ENCODE measurements around the gene PRR5.
A peak's percentile ranks its signal among the peaks of the same experiment; 100 is the strongest.

The PRR5 gene

DNA sequence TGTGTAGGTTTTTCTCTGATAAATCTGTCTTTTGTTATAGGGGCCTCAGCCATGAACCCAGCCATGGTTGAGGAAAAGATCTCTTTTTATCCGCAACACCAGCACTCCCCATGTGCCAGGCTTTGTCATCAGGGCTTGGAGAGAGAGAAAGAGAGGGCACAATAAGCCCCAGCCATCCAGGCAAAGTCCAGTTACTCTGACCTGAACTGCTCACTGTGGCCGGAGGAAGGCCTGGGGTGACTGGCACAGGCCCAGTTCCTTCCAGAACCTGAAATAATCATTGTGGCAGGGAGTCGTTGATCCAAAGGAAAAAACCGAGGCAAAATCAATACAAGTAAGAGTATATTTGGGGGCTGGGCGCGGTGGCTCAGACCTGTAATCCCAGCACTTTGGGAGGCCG is 46.5 kb downstream of the PRR5 start:
- H3K4me3 ChIP-seq (ENCODE audit: low read depth, low read length), result no peak overlapping the region
- DNase-seq (ENCODE audit: low read depth), result no peak
- TF ChIP-seq, protein P1, sequence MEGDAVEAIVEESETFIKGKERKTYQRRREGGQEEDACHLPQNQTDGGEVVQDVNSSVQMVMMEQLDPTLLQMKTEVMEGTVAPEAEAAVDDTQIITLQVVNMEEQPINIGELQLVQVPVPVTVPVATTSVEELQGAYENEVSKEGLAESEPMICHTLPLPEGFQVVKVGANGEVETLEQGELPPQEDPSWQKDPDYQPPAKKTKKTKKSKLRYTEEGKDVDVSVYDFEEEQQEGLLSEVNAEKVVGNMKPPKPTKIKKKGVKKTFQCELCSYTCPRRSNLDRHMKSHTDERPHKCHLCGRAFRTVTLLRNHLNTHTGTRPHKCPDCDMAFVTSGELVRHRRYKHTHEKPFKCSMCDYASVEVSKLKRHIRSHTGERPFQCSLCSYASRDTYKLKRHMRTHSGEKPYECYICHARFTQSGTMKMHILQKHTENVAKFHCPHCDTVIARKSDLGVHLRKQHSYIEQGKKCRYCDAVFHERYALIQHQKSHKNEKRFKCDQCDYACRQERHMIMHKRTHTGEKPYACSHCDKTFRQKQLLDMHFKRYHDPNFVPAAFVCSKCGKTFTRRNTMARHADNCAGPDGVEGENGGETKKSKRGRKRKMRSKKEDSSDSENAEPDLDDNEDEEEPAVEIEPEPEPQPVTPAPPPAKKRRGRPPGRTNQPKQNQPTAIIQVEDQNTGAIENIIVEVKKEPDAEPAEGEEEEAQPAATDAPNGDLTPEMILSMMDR (IDR thresholded peaks at IDR 0.05; ENCODE audit: control insufficient read depth, extremely low read depth, insufficient read depth), result no peak

DNA sequence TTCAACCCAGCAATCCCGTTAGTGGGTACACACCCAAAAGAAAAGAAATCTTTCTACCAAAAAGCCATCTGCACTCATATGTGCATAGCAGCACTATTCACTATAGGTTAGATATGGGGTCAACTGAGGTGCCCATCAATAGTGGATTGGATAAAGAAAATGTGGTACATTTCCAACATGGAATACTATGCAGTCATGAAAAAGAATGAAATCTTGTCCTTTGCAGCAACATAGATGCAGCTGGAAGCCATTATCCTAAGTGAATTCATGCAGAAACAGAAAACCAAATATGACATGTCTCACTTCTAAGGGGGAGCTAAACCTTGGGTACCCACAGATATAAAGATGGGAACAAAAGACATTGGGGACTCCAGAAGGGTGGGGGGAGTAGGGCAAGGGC is 48.5 kb downstream of the PRR5 start:
- TF ChIP-seq, protein P1 (IDR thresholded peaks at IDR 0.05; ENCODE audit: control insufficient read depth, extremely low read depth, insufficient read depth), result no peak
- no peak overlapping the region for H3K4me3 ChIP-seq (ENCODE audit: low read depth, low read length)
- DNase-seq (ENCODE audit: low read depth), result no peak

DNA sequence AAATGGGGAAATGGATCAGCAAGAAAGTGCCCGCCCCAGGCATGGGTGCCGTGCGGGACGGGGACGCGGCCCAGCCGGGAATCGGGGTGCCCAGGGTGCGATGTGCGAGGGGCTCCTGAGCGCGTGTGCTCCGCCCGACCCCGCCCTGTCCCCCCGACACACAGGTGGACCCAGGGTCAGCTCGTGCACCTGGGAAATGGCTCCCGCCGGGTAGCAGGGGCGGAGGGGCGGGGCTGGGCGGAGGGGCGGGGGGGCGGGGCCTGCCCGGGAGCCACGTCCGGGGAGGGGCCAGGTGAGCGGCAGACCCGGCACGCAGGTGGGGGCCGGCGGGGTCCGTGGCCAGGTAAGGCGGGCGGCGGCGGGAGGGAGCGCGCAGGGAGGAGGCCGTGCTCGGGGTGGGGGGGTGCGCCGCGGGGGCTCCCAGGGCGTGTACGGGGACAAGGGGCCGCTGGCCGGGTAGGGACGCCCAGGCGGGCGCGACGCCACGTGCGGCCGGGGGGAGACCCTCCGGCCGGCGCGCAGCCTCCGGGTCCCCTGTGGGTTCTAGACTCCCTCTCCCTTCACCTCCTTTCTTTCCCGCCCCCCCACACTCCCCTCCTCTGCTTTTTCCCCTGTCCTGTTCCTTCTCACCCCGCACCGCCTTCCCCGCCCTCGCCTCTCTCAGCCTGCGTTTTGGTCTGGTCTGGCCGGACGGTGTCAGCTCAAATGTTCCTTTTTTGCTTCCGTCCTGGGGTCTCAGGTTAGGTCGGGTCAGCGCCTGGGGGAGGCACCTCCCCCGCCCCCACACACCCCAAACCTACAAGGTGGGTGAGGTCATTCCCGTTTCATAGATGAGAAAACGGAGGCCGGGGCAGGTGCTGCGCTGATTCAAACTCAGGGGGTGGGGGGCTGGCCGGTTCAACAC is 50.5 kb downstream of the PRR5 start, which contains the start of gene ARHGAP8:
Gene ARHGAP8, plus strand, starts transcription at position 291 of the 904 bp plus-strand sequence. CDS start 33,953 bp downstream, outside the sequence.
- no peak for DNase-seq (ENCODE audit: low read depth)
- peak within 1 kb of the TSS; percentile 86 for H3K4me3 ChIP-seq (ENCODE audit: low read depth, low read length)

DNA sequence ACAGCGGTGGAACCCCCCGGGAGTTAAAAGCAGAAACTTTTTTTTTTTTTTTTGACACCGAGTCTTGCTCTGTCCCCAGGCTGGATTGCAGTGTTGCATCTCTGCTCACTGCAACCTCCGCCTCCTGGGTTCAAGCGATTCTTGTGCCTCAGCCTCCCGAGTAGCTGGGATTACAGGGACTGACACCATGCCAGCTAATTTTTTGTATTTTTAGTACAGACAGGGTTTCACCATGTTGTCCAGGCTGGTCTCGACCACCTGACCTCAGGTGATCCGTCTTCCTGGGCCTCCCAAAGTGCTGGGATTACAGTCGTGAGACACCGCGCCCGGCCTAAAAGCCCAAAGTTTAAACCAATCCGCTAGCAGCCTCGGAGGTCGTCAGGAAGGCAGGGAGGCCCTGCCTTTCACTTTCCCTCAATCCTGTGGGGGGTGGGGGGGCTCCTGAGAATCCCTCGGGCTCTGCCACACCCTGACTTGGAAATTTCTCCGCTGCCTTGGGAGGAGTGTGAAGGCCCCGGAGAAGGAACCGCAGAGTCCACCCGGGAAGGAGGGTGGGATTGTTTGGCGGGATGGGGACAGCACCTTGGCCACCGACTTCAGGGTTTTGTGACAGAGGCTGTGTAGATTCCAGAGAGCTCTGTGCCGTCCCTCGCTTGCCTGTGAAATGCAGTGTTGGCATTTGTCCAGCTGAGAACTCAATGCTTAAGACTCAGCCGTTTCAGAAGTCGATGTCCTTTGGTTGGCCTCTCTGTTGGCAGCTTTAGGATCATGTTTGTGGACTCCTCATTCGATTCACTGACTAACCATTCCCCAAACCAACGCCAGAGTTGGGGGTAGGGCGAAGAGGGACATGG is 51.4 kb downstream of the PRR5 start:
- TF ChIP-seq, protein P1 (IDR thresholded peaks at IDR 0.05; ENCODE audit: control insufficient read depth, extremely low read depth, insufficient read depth), result no peak
- peak overlapping the region; percentile 86 for H3K4me3 ChIP-seq (ENCODE audit: low read depth, low read length)
- DNase-seq (ENCODE audit: low read depth), result peak; percentile 46

More for the DNA sequence above, 50.5 kb downstream of the PRR5 start, which contains the start of gene ARHGAP8:
- TF ChIP-seq, protein P1 (IDR thresholded peaks at IDR 0.05; ENCODE audit: control insufficient read depth, extremely low read depth, insufficient read depth), result no peak

DNA sequence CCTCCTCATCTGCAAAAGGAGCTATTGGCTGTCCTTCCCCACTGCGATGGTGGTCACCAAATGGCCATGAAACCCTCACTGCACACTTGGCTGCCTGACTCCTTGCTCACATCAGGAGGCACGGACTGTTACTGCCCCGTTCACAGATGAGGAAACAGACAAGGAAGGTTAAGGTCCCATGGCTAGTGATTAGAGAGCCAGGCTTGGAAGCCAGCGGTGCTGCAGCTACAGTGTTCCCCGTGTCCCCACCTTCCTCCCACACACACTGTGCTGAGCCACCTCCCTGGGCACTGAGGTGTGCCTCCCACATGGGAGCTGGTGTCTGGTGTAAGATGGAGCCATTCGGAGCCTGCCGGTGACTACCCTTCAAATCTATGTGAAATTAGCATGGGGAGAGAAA is 53.0 kb downstream of the PRR5 start:
- DNase-seq (ENCODE audit: low read depth), result no peak
- H3K4me3 ChIP-seq (ENCODE audit: low read depth, low read length), result no peak overlapping the region
- TF ChIP-seq, protein P1 (IDR thresholded peaks at IDR 0.05; ENCODE audit: control insufficient read depth, extremely low read depth, insufficient read depth), result no peak

DNA sequence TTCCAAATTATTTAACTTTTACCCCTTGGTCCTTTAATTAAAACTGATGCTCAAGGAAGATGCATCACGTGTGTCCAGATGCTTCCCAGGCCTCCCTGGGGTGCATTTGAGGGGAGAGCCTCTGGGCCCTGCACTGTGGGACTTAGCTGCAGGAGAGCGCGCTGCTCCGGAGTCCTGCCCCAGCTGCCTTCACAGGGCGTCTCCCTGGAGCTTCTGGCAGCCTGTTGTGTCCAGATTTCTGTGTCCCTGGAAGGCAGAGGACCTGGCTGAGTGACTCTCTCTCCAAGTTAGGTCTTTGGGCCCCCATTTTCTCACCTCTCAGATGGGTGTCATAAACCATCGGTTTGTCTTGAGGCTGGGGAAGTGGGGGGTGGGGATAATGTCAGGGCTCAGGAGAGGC is 53.4 kb downstream of the PRR5 start:
- TF ChIP-seq, protein P1 (IDR thresholded peaks at IDR 0.05; ENCODE audit: control insufficient read depth, extremely low read depth, insufficient read depth), result no peak
- no peak for DNase-seq (ENCODE audit: low read depth)
- H3K4me3 ChIP-seq (ENCODE audit: low read depth, low read length), result peak overlapping the region; percentile 35

All from LNCaP clone FGC (cell line).